HL-60 (cell line): ENCODE measurements around the gene PIK3IP1.

Source experiments
- DNase-seq, 2 experiments: peaks; one replicate each; pipeline ENCODE4 v3.0.0-alpha.2; 2010 to 2020; ENCODE audit warnings: low read depth in 1 of 2, low spot score in 1 of 2
- H3K27ac ChIP-seq: fragments of 250-450 bp; sonication (Bioruptor Pico); replicated peaks from 2 replicates; pipeline ENCODE4 v1.5.1; 2020; ENCODE audit warnings: mild to moderate bottlenecking, moderate library complexity
- H3K27me3 ChIP-seq: fragments of 250-450 bp; sonication (Bioruptor Pico); 2 replicates; pipeline ENCODE4 v1.5.1; 2021; ENCODE audit warnings: mild to moderate bottlenecking, moderate library complexity; ENCODE audit not compliant: insufficient read depth, poor library complexity, severe bottlenecking
- H3K4me3 ChIP-seq: replicated peaks from 2 replicates; pipeline ENCODE4 v1.5.1; 2011; ENCODE audit warnings: mild to moderate bottlenecking, control low read depth, low read length; ENCODE audit not compliant: insufficient read depth
- GABPA ChIP-seq: IDR thresholded peaks from 2 replicates; pipeline ENCODE4 v1.6.1; 2012; ENCODE audit warnings: low read depth
- POLR2AphosphoS5 ChIP-seq: IDR thresholded peaks from 2 replicates; pipeline ENCODE4 v1.6.1; 2012; ENCODE audit warnings: low read depth
- SPI1 ChIP-seq: IDR thresholded peaks from 2 replicates; pipeline ENCODE4 v1.6.1; 2012; ENCODE audit warnings: low read depth, mild to moderate bottlenecking, borderline replicate concordance
- TF ChIP-seq, protein P1 (sequence below): IDR thresholded peaks from one replicate; pipeline ENCODE4 v1.5.1; 2011; ENCODE audit warnings: low read length, control low read depth, inconsistent platforms; ENCODE audit not compliant: insufficient read depth
- TF ChIP-seq, protein P2 (sequence below): IDR thresholded peaks from 2 replicates; pipeline ENCODE4 v1.6.1; 2012; ENCODE audit warnings: low read depth; ENCODE audit not compliant: insufficient replicate concordance

The PIK3IP1 gene

DNA sequence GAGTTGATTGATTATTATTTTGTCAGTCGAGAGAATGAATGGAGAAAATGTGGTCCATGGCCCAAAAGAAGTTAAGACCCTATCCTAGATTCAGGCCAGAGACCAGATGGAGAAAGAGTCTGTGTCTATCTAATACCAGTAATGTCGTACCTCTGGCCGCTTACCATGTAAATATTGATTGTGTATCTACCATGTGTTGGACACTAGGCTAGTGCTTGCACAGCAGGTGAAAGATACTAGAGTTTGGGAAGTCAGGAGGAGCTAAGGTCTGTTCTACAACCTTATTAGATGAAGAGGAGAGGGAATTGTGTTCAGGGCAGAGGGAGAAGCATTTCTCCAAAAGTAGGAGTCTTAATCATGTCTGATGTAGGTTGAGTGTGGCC, 31.8 kb downstream of the PIK3IP1 start:
- H3K27me3 ChIP-seq, result no peaks in the 10 kb centered on the region
- TF ChIP-seq, protein P1, sequence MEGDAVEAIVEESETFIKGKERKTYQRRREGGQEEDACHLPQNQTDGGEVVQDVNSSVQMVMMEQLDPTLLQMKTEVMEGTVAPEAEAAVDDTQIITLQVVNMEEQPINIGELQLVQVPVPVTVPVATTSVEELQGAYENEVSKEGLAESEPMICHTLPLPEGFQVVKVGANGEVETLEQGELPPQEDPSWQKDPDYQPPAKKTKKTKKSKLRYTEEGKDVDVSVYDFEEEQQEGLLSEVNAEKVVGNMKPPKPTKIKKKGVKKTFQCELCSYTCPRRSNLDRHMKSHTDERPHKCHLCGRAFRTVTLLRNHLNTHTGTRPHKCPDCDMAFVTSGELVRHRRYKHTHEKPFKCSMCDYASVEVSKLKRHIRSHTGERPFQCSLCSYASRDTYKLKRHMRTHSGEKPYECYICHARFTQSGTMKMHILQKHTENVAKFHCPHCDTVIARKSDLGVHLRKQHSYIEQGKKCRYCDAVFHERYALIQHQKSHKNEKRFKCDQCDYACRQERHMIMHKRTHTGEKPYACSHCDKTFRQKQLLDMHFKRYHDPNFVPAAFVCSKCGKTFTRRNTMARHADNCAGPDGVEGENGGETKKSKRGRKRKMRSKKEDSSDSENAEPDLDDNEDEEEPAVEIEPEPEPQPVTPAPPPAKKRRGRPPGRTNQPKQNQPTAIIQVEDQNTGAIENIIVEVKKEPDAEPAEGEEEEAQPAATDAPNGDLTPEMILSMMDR, result no peak
- no peak for TF ChIP-seq POLR2AphosphoS5
- TF ChIP-seq GABPA, result no peak
- no peak for TF ChIP-seq SPI1
- TF ChIP-seq, protein P2, sequence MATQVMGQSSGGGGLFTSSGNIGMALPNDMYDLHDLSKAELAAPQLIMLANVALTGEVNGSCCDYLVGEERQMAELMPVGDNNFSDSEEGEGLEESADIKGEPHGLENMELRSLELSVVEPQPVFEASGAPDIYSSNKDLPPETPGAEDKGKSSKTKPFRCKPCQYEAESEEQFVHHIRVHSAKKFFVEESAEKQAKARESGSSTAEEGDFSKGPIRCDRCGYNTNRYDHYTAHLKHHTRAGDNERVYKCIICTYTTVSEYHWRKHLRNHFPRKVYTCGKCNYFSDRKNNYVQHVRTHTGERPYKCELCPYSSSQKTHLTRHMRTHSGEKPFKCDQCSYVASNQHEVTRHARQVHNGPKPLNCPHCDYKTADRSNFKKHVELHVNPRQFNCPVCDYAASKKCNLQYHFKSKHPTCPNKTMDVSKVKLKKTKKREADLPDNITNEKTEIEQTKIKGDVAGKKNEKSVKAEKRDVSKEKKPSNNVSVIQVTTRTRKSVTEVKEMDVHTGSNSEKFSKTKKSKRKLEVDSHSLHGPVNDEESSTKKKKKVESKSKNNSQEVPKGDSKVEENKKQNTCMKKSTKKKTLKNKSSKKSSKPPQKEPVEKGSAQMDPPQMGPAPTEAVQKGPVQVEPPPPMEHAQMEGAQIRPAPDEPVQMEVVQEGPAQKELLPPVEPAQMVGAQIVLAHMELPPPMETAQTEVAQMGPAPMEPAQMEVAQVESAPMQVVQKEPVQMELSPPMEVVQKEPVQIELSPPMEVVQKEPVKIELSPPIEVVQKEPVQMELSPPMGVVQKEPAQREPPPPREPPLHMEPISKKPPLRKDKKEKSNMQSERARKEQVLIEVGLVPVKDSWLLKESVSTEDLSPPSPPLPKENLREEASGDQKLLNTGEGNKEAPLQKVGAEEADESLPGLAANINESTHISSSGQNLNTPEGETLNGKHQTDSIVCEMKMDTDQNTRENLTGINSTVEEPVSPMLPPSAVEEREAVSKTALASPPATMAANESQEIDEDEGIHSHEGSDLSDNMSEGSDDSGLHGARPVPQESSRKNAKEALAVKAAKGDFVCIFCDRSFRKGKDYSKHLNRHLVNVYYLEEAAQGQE, result no peak
- DNase-seq, result no peak
- no peak overlapping the region for H3K27ac ChIP-seq
- no peak overlapping the region for H3K4me3 ChIP-seq

DNA sequence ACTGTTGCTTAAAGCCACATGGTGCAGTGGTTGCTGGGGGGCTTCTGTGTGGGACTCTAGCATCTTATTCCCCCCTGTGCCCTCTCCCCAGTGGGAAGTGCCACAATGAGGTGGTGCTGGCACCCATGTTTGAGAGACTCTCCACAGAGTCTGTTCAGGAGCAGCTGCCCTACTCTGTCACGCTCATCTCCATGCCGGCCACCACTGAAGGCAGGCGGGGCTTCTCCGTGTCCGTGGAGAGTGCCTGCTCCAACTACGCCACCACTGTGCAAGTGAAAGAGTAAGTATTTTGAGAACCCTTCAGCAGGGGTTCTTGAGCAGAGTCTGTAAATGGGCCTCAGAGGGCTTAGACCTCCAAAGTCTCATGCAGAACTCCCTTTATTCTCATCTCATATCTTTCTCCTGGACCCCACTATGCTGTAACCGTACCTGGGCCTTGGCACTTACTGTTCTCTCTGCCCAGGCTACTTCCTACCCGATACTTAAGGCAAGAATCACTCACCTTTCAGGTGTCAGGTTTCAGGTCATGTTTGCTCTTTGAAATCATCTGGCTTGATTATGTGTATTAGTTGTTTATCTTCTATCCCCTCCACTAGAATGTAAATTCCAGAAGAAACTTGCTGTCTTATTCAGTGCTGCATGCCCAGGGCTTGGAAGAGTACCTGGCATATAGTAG, 32.4 kb downstream of the PIK3IP1 start:
- DNase-seq, result no peak
- Histone ChIP-seq H3K4me3 (no peak overlapping the region), H3K27ac (no peak overlapping the region), H3K27me3 (no peaks in the 10 kb centered on the region)
- TF ChIP-seq, protein P1, result no peak
- TF ChIP-seq, protein P2, result no peak
- no peak for TF ChIP-seq GABPA
- TF ChIP-seq POLR2AphosphoS5, result no peak
- TF ChIP-seq SPI1, result no peak

DNA sequence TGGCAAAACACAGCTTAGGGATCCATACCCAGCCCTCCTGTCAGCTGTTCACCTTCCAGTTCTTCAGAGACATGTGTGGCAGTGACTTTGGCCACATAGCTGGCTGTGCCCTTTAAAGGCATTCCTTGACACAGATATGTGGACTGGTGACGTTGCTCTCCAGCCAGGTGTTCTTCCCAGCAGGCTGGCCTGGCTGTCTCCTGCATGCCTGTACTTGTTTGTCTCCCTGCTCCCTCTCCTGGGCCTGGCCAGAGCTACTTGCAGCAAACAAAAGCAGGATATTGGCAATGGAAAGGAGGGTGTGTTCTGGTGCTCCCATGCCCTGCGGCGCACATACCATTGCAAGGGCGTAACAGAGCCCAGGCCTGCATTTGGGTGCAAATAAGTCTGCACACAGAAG, 38.3 kb downstream of the PIK3IP1 start:
- no peaks in the 10 kb centered on the region for H3K27me3 ChIP-seq
- no peak overlapping the region for H3K4me3 ChIP-seq
- no peak overlapping the region for H3K27ac ChIP-seq
- no peak for DNase-seq
- no peak for TF ChIP-seq POLR2AphosphoS5
- TF ChIP-seq, protein P1, result no peak
- no peak for TF ChIP-seq GABPA
- no peak for TF ChIP-seq SPI1
- TF ChIP-seq, protein P2, result no peak
